A673 (cell line): Measurements from ENCODE around the gene POLR1D.

Source experiments
- CTCF ChIP-seq: fragments of 300-800, 200-600 bp; sonication (generic); conservative IDR thresholded peaks from 2 replicates; pipeline ENCODE4 v1.5.1; 2017; ENCODE audit warnings: low read depth, mild to moderate bottlenecking, antibody characterized with exemption, low read length, moderate library complexity, mixed read lengths
- EZH2 ChIP-seq: fragments of 200-600 bp; sonication (generic); IDR thresholded peaks from 2 replicates; pipeline ENCODE4 v1.6.1; 2017; ENCODE audit warnings: borderline replicate concordance, low read depth, mild to moderate bottlenecking, mixed read lengths, antibody characterized with exemption, low read length; ENCODE audit not compliant: poor library complexity, severe bottlenecking

- TF ChIP-seq CTCF (no peak), EZH2 (no peak)
These were observed 16.3 kb downstream of the POLR1D start for GRCh38 chr13:27638001-27638400.
